Ureter (tissue), 1 donor: ENCODE results near the gene ASCL4. TPM values are rescaled to one million over a fixed set of nuclear protein-coding genes. Genes with fewer than 3 reads are reported as not detected.
"Not testable (repeated sequence)": the region's sequence is repeated elsewhere in the genome, so short reads cannot be mapped to it uniquely, and the experiment has no call there.

Experiments
- DNase-seq: peaks from one replicate; pipeline ENCODE4 v3.0.0-alpha.2; 2020; ENCODE audit warnings: low spot score
- total RNA-seq: library from RNA; stranded (reverse); gene quantifications from one replicate; pipeline ENCODE4 v1.2.4, GENCODE V29; 2023
- donor health status: DM: yes; HTN: yes; CAD: no.

ASCL4 gene, protein sequence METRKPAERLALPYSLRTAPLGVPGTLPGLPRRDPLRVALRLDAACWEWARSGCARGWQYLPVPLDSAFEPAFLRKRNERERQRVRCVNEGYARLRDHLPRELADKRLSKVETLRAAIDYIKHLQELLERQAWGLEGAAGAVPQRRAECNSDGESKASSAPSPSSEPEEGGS
- total RNA-seq = not detected

DNA sequence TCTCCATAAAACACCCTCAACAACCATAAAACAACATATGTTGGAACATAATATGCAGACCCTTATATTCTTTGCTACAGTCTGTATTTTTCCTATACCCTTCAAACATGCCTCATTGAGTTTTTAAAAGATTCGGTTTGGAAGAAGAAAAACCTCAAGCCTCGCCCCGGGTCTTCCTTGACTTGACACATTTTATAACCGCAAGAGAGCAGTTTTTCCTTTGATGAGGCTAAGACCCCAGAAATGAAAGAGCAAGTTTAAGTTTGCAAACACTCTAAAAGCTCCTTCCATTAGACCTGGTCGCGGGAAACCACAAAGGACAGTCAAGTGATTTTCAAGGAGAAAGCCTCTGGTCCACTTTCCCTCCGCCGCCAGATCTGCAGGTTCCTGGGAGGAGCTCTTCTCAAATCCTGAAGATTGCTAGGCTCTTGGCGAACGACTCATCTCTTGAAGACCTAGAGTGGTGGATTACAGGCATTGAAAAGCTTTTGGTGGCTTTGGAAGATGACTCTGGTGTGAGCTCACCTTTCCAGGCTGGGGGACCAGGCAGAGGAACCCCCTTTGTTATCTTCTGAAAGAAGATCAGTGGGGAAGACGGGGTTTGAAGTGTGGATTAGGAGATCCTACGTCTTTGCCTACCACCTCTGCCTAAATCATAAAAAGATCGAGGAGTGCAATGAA, at the start of gene ASCL4:
TSS of gene ASCL4 (plus strand) at position 356 of the 681 bp plus-strand sequence. CDS start 515 bp downstream, outside the sequence.
- DNase-seq = no peak

DNA sequence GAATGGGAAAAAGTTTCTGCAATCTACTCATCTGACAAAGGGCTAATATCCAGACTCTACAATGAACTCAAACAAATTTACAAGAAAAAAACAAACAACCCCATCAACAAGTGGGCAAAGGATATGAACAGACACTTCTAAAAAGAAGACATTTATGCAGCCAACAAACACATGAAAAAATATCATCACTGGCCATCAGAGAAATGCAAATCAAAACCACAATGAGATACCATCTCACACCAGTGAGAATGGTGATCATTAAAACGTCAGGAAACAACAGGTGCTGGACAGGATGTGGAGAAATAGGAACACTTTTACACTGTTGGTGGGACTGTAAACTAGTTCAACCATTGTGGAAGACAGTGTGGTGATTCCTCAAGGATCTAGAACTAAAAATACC, 47.2 kb upstream of the ASCL4 start:
- DNase-seq = not testable (repeated sequence)

DNA sequence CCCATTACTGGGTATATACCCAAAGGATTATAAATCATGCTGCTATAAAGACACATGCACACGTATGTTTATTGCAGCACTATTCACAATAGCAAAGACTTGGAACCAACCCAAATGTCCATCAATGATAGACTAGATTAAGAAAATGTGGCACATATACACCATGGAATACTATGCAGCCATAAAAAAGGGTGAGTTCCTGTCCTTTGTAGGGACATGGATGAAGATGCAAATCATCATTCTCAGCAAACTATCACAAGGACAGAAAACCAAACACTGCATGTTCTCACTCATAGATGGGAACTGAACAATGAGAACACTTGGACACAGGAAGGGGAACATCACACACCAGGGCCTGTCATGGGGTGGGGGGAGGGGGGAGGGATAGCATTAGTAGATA, 46.8 kb upstream of the ASCL4 start:
- DNase-seq = not testable (repeated sequence)

DNA sequence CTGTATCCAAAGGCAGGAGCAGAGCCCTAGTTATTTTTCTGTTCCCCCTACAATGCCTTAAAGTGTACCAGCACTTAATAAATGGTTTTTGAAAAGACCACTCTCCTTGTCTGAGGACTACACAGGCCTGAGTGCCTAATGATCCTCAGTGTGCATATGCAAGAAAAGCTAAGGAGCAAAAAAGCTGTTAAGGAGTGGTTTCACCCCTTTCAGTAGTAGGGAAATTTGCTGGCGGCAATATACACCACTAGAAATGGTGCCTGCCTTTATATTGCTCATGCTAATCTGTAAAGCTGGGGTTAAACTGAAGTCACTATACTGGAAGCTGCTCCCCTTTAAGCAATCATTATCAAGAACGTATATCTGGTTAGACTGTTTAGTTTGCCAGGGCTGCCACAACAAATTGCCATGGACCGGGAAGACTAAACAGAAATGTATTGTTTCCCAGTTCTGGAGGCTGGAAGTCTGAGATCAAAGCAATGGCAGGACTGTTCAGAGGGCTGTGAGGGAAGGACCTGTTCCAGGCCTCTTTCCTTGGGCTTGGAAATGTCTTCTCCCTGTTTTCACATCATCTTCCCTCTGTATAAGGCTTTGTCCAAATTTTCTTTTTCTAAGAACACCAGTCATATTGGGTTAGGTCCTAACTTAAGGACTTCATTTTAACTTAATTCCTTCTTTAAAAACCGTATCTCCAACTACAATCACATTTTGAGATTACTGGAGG, 43.7 kb upstream of the ASCL4 start:
- no peak for DNase-seq

DNA sequence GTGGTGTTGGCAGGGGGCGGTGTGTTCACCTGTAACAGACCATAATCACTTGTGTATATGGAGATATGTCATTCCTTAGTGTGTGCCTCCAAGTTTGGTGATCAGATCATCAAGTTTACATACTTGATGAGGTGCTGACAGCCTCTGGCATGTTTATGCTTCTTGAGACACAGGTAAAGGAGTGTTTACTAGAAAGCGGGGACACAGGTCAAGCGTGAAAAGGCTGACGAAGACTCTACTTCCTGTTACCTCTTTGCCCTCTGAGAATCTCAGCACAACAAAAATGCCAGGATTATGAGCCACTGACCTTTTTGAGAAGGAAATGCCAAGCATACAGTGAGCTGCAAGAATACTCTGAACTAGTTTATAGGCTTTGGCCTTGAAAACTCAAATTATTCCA, 43.1 kb upstream of the ASCL4 start:
- DNase-seq = no peak

DNA sequence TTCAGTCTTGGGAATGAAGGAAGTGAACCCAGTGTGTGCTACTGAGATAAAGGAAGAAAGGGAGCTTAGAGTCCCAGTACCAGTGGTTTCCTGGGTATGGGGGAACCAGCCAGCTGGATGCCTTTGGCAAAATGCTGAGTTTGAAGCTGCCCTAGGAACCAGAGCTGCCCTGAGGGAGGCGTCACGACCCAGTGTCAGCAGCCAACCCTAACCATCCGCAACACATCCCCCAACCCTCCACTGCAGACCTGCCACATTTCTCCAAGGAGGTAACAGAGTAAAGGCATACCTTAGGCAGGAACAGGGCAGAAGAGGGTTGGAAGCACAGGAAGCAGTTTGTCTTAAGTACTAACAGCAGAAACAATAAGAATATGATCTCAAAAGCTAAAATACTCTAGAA, 42.1 kb upstream of the ASCL4 start:
- DNase-seq = no peak

DNA sequence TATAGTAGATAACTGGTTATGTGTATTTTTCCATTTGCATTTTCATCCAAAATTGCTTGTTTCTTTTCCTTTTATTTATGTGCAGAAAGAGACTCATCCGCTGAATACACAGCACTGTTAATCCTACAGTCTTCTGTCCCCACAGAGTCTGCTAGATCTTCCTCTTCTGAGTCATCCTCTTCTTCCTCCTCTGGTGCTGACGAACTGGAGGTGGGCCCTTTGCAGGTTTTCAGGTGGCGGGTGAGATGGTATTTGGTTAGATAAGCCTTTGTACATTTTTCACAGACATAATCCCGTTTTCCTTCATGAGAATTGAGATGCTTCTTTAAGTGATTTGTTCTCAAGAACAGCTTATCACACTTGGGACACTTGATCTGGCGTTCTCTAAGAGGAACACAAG, 40.4 kb upstream of the ASCL4 start:
- DNase-seq = no peak

DNA sequence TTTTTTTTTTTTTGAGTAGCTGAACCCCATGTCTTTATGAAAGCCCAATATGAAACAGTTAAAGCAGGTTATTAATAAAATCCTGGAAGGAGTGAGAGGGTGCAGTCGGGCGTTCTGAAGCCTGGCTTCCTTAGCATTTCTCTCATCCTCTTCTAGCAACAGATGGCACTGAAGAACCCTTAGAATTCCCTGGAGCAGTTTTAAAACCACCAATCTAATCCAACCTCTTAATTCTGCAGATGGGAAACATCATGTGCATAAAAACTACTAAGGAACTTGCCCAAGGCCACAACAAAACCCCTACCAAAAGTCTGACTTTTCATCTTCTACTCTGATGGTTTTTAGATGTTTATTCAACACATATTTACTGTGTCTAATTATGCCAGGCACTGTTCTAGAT, 38.7 kb upstream of the ASCL4 start:
- DNase-seq = no peak

DNA sequence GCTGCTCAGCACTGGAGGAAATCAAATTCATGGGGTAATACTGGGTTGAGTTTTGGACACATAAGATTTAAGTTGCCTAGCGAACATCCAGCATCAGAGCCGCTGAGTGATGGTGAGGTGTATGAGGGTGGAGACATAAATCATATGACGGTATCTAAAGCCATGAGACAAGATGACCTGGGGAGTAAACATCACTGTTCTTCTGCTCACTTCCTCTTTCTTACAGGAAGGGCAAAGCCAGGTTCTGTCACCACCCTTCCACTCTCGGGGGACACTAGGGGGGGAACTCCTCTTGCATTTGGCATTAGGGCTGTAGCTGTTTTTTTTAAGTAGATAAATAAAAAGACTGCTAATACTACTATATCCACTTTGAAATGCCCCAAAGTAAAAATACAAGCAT, 37.6 kb upstream of the ASCL4 start:
- no peak for DNase-seq

DNA sequence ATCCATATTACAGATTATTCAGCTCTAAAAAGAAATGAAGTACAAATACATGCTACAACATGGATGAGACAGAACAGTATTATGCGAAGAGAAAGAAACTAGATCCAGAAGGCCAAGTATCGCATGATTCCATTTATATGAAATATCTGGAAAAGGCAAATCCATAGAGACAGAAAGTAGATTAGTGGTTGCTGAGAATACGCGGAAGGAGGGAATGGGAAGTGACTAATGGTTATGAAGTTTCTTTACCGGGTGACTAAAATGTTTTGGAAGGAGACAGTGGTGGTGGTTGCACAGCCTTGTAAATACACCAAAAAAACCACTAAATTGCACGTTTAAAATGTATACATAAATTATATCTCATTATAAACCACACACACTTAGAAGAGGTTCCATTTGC, 26.0 kb upstream of the ASCL4 start:
- DNase-seq = no peak

DNA sequence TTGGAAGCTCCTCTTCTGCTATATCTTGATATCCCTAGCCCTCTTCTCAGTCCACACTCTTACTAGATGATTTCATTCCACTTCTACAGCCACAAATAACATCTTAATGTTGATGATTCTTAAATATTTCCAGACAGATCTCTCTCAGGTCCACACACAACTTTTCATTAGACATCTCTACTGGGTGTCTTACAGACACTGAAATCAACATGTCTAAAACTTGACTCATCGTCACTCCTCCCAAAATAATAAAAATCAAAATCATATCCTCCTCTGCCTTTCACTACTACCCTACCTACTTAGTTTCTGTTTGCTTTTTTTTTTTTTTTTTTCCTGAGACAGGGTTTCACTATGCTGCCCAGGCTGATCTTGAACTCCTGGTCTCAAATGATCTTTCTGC, 25.4 kb upstream of the ASCL4 start:
- no peak for DNase-seq

DNA sequence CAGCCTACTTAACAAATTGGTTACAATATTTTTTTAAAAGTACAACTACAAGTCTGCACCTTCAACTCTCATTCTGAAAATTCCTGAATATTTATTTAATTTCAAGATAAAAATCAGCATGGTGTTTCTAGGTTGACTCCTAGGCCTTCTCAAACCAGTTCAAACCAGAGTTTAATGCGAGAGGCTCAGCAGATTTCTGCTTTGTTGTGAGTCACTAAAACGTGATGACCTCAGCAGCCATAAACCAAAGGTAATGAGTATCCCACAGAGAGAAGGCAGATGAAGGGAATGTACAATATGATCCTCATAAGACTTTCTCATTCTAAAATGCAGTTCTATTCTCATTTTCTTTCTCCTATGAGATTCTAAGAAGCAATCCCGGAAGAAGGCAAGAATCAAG, 15.1 kb upstream of the ASCL4 start:
- no peak for DNase-seq

DNA sequence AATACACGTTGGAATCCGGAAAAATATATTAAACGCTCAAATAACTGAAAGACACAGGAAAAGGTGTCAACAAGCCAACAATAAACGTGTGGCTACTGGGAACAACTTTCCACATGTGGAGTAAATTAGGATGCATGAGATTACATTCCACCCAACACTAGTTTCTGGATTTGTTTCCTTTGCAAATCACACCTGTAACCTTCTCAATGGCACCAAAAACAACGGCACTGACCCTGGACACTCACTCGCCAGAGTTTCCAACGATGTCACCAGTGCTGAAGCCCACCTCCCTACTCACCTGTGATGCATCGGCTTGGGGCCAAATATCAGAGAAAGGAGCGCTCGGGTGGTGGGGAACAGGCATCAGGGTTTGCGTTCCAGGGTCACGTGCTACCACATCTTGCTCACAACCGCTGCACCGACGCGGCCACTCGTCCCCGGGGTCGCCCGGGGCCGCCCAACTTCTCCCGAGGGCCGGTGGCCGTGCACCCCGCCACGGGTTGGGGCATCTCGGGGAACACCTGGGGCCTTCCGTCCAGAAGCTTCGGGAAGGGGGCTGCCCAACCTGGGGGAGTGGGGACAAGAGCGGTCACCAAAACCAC, 14.2 kb upstream of the ASCL4 start:
- peak; percentile 50 for DNase-seq

DNA sequence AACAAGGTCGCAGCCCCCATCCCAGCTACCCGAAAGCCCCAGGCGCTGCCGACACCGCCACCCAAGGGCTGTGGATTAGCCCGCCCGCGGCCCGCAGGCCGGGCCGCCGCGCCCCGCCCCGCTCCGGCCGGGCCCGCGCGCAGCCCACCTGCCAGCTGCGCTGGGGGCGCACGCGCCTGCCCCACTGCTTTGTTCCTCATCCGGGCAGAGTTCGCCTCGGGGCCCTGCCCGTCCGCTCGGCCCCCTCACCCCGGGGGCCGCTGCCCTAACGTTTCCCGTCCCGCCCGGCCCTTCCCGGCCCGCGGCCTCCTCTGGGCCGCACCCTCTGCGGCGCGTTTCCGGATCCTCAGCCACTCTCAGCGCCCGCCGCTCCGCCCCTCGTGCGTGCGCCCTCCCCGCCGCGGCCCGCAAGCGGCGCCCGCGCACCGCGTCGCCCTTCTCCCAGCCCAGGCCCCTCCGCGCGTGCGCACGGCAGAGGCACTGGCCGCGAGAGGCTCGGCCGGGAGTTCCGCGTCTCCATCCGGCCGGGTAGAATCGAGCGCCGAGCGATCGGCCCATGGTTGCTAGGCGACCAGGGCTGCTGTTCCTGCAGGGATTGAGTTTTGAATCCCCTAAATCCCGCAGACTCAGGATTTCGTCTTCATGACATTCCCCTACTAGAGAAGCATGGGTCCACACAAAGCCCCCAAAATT, 13.5 kb upstream of the ASCL4 start, which contains the start of gene PRDM4:
TSS of gene PRDM4 (minus strand) at position 329 of the 693 bp plus-strand sequence. CDS start 622 bp downstream, outside the sequence.
- peak; percentile 93 for DNase-seq

DNA sequence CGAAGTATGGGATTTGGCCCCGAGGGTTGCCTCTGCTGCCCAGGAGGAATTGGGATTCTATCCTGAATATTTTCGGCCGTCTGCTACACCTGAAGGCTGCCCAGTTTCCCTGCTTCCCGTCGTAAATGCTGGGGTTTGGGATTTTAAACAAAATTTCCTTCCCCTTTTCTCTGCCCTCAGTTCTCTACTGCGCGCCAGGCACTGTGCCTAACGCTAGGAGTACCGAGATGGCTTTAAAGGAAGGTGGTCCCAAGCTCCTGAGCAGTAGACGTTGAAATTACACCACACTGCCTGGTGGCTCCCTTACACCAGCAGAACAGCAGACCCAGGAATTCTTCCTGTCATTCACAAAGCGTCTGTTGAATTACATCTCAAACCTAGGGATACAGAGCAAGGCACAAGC, 13.0 kb upstream of the ASCL4 start:
- no peak for DNase-seq

DNA sequence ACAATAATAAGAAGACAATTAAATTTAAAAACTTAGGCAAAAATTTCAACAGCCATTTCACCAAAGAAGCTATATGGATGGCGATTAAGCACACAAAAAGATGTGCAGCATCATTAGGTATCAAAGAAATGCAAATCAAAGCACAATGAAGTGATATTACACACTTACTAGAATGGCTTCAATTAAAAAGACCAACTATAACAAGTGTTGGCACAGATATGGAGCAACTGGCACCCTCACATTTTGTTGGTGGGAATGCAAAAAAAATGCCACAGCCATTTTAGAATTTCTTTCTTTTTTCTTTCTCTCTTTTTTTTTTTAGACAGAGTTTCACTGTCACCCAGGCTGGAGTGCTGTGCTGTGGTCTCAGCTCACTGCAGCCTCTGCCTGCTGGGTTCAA, 11.6 kb upstream of the ASCL4 start:
- DNase-seq = no peak

DNA sequence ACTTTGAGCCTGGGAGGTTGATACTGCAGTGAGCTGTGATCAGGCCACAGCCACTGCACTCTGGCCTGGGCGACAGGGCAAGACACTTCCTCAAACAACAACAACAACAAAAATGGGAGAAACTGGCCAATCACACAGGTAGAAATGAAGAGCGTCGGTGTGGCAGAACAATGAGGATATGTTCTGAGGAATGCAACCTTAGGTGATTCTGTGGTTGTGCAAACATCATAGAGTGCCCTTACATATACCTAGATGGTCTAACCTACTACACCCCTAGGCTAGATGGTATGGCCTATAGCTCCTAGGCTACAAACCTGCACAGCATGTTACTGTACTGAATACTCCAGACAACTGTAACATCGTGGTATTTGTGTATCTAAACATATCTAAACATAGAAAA, 9.9 kb upstream of the ASCL4 start:
- no peak for DNase-seq

DNA sequence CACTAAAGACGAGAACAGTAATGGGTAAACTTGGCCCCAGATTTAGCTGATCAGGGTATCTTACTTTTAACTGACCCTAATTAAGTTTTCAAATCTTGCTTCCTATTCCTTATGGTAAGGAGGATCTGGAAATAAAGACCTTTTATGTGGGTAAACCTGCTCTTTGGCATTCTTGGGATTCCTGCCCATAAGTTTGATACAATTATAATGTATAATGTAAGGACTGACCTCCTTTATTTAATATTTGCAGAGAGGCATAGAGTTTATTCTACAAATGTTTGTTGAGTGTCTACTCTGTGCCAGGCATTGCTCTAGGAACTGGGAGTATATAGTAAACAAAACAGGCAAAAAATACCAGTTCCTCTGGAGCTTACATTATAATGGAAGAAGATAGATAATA, 9.2 kb upstream of the ASCL4 start:
- DNase-seq = no peak

DNA sequence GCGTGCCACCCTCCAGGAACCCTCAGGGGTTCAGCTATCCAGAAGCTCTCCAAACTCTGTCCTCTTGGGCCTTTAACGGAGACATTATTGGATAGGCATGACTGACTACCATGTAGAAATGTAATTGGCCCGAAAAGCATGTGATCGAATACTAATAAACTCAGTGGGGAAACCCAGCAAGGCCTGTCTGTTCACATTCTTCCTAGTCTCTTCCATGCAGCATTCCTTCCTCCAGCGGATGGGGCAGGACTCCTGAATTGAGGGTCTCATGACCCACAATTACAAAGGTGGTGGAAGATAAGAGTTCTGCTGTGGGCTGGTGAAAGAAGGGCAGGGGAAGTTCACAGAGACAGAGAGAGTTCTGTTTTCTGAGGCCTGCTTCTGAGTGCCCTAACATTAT, 7.0 kb upstream of the ASCL4 start:
- DNase-seq = no peak

DNA sequence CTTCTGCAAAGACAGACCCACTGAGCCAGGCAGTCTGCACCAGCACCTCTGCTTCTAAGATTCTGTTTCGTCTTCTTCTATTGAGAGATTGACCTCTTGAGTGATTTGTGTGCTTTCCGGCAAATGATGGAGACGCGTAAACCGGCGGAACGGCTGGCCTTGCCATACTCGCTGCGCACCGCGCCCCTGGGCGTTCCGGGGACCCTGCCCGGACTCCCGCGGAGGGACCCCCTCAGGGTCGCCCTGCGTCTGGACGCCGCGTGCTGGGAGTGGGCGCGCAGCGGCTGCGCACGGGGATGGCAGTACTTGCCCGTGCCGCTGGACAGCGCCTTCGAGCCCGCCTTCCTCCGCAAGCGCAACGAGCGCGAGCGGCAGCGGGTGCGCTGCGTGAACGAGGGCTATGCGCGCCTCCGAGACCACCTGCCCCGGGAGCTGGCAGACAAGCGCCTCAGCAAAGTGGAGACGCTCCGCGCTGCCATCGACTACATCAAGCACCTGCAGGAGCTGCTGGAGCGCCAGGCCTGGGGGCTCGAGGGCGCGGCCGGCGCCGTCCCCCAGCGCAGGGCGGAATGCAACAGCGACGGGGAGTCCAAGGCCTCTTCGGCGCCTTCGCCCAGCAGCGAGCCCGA, 703 bp downstream of the ASCL4 start:
- no peak for DNase-seq

DNA sequence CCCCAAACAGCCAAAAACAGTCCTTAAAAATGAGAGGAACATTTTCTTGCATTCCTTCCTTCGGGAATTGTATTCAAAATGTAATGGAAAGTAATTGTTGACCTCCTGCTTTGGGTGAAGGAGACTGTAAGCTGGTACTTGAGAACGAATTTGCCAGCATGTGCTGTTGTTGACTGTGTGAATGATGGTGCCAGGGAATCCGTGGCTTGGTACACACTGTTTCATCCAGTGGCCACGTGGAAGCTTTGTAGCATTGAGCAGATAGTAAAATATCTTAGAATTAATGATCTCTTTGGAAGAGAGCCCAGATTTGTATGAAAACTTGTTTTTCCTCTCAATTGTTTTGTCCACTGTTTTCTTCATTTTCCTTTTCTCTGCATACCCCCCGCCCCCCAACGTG, 1.7 kb downstream of the ASCL4 start:
- DNase-seq = no peak
